GM12891 (cell line): ENCODE measurements around the gene DDX31.

Experiments
- PAX5 ChIP-seq: IDR thresholded peaks from 2 replicates; pipeline ENCODE4 v1.6.1; 2011; ENCODE audit warnings: low read length, moderate library complexity, mild to moderate bottlenecking; ENCODE audit not compliant: insufficient read depth, severe bottlenecking
- POLR2A ChIP-seq: IDR thresholded peaks from 2 replicates; pipeline ENCODE4 v1.6.1; 2011; ENCODE audit warnings: low read depth, low read length, control low read depth
- POLR2AphosphoS5 ChIP-seq: IDR thresholded peaks from 2 replicates; pipeline ENCODE4 v1.6.1; 2011; ENCODE audit warnings: low read depth, low read length, control low read depth
- SPI1 ChIP-seq: IDR thresholded peaks from 2 replicates; pipeline ENCODE4 v1.6.1; 2011; ENCODE audit warnings: low read depth, low read length, control low read depth
- TAF1 ChIP-seq: IDR thresholded peaks from 2 replicates; pipeline ENCODE4 v1.6.1; 2011; ENCODE audit warnings: low read depth, low read length, control low read depth

DNA sequence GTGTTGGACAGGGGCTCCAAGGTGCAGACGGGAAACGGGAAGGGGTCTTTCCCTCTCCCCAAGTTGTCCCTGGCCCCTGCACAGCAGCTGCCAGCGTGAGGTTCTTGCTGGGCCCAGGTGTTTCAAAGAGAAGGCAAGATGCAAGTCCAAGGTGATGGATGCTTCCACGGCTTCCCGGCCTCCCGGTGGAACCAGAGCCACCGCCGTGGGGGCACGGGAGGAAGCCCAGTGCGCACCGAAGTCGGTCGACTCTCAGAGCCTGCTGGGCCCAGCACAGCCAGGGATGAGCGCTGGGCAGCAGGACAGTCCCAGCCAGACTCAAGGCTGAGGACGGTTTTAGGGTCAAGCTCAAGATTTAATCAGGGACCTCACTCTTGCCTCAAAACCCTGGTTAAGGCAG lies 112.6 kb downstream of the DDX31 start:
- TF ChIP-seq POLR2AphosphoS5 (no peak), SPI1 (no peak), POLR2A (no peak), PAX5 (no peak), TAF1 (no peak)
